Uterus (tissue), 4 donors: ENCODE data around the gene CD300E. TPM values are rescaled to one million over a fixed set of nuclear protein-coding genes. Genes with fewer than 3 reads are reported as not detected.

Experiments used
- DNase-seq, 2 donors: peaks; one replicate each; pipeline ENCODE4 v3.0.0-alpha.2; 2019 to 2020
- H3K27ac ChIP-seq, 2 donors: fragments of 200-600 bp; sonication (generic); 1 replicate in 1 of 2; 2 replicates in 1 of 2; pipeline ENCODE4 v1.5.1; 2016 to 2018
- H3K27me3 ChIP-seq, 2 donors: fragments of 200-600 bp; sonication (generic); one replicate each; pipeline ENCODE4 v1.5.1; 2018 to 2019; ENCODE audit warnings: control low read depth in 1 of 2
- H3K36me3 ChIP-seq, 2 donors: fragments of 200-600 bp; sonication (generic); one replicate each; pipeline ENCODE4 v1.5.1; 2019; ENCODE audit warnings: control low read depth in 1 of 2
- H3K4me1 ChIP-seq, 2 donors: fragments of 200-600 bp; sonication (generic); one replicate each; pipeline ENCODE4 v1.5.1; 2018 to 2019; ENCODE audit warnings: control low read depth in 1 of 2
- H3K4me3 ChIP-seq, 2 donors: fragments of 200-600 bp; sonication (generic); 1 replicate in 1 of 2; 2 replicates in 1 of 2; pipeline ENCODE4 v1.5.1; 2018 to 2019; ENCODE audit warnings: mild to moderate bottlenecking in 1 of 2
- H3K9me3 ChIP-seq, 2 donors: fragments of 200-600 bp; sonication (generic); one replicate each; pipeline ENCODE4 v1.5.1; 2019; ENCODE audit warnings: control low read depth in 1 of 2
- CTCF ChIP-seq, 4 experiments: fragments of 200-600 bp in 2 of 4; fragments of 450-650 bp in 2 of 4; sonication (generic) in 2 of 4; IDR thresholded peaks; one replicate each; pipeline ENCODE4 v1.5.1; 2016 to 2019; ENCODE audit warnings: antibody characterized with exemption in 4 of 4, mild to moderate bottlenecking in 2 of 4, moderate library complexity in 1 of 4
- POLR2A ChIP-seq, 2 donors: fragments of 450-650 bp; IDR thresholded peaks; one replicate each; pipeline ENCODE4 v1.6.1; 2016; ENCODE audit warnings: antibody characterized with exemption in 2 of 2, mild to moderate bottlenecking in 1 of 2, moderate library complexity in 1 of 2
- intact Hi-C: fragments of 100-400 bp; cut with DNase I; formaldehyde crosslinking; loops from one replicate; pipeline ENCODE4 v1.15.1; 2023; ENCODE audit warnings: low total_unique reads
- total RNA-seq, 4 donors: library from RNA; depleted of rRNA in 3 of 4; stranded (reverse); fragments of >200 nt in 3 of 4; gene quantifications; one replicate each; pipeline versions ENCODE4 v1.1.0 to v1.2.4, GENCODE V29; 2014 to 2023
- donor health status: DM: yes; HTN: yes; CAD: no.

The CD300E gene
- total RNA-seq, 4 donors from 2014 or later, result 0.07 to 0.88 TPM; not detected in 2

GRCh38 chr17:74658620-74659019 is 35.1 kb upstream of the CD300E start:
- H3K9me3 ChIP-seq, result no peaks in the 10 kb centered on the region
- TF ChIP-seq POLR2A (IDR thresholded peaks at IDR 0.05), result no peak
- TF ChIP-seq CTCF (IDR thresholded peaks at IDR 0.05), result no peak
- no peak overlapping the region for H3K27ac ChIP-seq
- H3K4me3 ChIP-seq, result no peak overlapping the region
- no peaks in the 10 kb centered on the region for H3K4me1 ChIP-seq
- H3K36me3 ChIP-seq, result no peaks in the 10 kb centered on the region
- DNase-seq, result no peak
- peaks cover 0 to 3% of the 10 kb centered on the region in 2 donors for H3K27me3 ChIP-seq
- intact Hi-C loops, result no loop called here

- intact Hi-C loops, result no loop called here
- Histone ChIP-seq H3K4me3 (no peak overlapping the region), H3K27me3 (no peaks in the 10 kb centered on the region)
These were observed 31.2 kb upstream of the CD300E start for GRCh38 chr17:74654742-74655141.

GRCh38 chr17:74652020-74652419 is 28.5 kb upstream of the CD300E start:
- TF ChIP-seq POLR2A (IDR thresholded peaks at IDR 0.05) (no peak), CTCF (IDR thresholded peaks at IDR 0.05) (no peak)
- H3K27ac ChIP-seq, result no peak overlapping the region
- intact Hi-C loops, result no loop called here
- H3K36me3 ChIP-seq, result no peaks in the 10 kb centered on the region
- H3K9me3 ChIP-seq, result no peaks in the 10 kb centered on the region
- no peak overlapping the region for H3K4me3 ChIP-seq
- H3K4me1 ChIP-seq, result no peaks in the 10 kb centered on the region
- DNase-seq, result no peak
- no peaks in the 10 kb centered on the region for H3K27me3 ChIP-seq

More at GRCh38 chr17:74654742-74655141, 31.2 kb upstream of the CD300E start:
- no peak for DNase-seq
- no peak for TF ChIP-seq POLR2A (IDR thresholded peaks at IDR 0.05)
- TF ChIP-seq CTCF (IDR thresholded peaks at IDR 0.05), result no peak
- H3K36me3 ChIP-seq, result no peaks in the 10 kb centered on the region
- H3K4me1 ChIP-seq, result no peaks in the 10 kb centered on the region
- no peaks in the 10 kb centered on the region for H3K9me3 ChIP-seq
- no peak overlapping the region for H3K27ac ChIP-seq

- Histone ChIP-seq H3K4me3 (no peak overlapping the region), H3K27me3 (no peaks in the 10 kb centered on the region), H3K36me3 (no peaks in the 10 kb centered on the region), H3K4me1 (no peaks in the 10 kb centered on the region), H3K9me3 (no peaks in the 10 kb centered on the region), H3K27ac (no peak overlapping the region)
- no peak for TF ChIP-seq CTCF (IDR thresholded peaks at IDR 0.05)
- intact Hi-C loops, result no loop called here
- no peak for DNase-seq
These were observed 26.4 kb upstream of the CD300E start for GRCh38 chr17:74649909-74650308.

DNA sequence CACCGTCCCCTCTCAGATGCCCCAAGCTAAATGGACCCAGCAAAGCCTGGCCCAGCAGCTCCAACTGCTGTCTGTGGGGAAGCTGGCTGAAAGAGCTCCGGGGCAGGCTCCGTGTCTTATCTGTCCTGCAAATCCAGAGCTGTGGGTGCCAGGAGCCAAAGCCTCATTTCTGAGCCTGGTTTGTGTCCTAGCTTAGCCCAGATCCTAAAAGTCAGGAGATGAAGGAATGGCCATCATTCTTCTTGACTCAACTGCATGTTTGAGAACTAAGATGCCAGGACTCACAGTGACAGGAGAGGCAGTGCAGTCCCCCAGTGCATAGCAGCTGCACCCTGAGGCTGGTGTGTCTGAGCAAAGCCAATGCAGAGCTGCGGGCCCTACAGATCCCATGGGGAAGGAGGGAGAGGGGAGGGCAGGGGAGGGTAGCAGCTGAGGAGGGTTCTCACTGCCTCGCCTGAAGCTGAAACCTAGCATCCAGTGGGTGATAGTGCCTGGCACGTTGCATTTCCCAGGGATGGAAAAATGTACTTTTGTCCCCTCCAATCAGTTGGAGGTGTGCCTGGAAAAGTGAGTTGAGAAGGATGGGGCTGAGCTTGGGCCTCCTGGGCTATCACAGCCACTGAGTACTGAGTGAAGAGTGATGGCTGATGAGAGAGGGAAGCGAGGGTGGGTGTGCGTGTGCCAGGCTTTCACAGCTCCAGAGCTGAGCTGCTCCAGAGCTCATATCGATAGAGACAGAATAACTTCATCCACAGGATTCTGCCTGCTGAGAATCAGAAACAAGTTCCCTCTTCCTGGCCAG is 24.5 kb upstream of the CD300E start:
- Histone ChIP-seq H3K4me1 (no peaks in the 10 kb centered on the region), H3K27me3 (no peaks in the 10 kb centered on the region)
- TF ChIP-seq POLR2A (IDR thresholded peaks at IDR 0.05) (no peak), CTCF (IDR thresholded peaks at IDR 0.05) (no peak)

More for the DNA sequence above, 24.5 kb upstream of the CD300E start:
- no peak for DNase-seq
- intact Hi-C loops, result no loop called here
- H3K4me3 ChIP-seq, result no peak overlapping the region
- H3K9me3 ChIP-seq, result no peaks in the 10 kb centered on the region
- no peaks in the 10 kb centered on the region for H3K36me3 ChIP-seq
- H3K27ac ChIP-seq, result no peak overlapping the region
